GM19239 (cell line): ENCODE measurements around the gene RIC8B.
A peak's percentile ranks its signal among the peaks of the same experiment; 100 is the strongest.

Experiments used
- DNase-seq: peaks from one replicate; pipeline ENCODE4 v3.0.0; 2011; ENCODE audit warnings: low spot score; ENCODE audit not compliant: insufficient read length
- FAIRE-seq: peaks from 2 replicates; lab custom pipeline; 2011; peaks lifted over from hg19 to GRCh38; lab: Jason Lieb, UNC

Gene RIC8B

DNA sequence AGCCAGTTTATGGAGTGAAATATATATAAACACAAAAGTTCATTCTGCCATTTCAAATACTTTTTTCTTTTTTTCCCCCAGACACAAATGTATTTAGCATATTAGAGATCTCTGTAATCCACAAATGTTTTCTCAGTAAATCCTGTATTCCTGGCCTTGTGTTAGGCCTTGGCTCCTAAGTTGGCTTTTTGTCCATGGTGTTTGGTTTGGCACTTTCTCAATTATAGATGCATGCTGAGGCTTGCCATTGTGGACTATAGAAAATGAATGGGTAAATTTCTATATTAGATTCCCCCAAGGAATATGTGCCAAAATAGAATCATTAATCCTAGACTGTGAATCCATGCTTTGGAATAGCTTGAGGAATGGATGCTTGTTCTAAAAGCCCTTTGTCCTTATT, 17.0 kb downstream of the RIC8B start:
- FAIRE-seq (no peak), DNase-seq (no peak)

- DNase-seq = no peak
- peak; percentile 26 for FAIRE-seq
Observed at GRCh38 chr12:106794369-106794768, 19.9 kb downstream of the RIC8B start.

DNA sequence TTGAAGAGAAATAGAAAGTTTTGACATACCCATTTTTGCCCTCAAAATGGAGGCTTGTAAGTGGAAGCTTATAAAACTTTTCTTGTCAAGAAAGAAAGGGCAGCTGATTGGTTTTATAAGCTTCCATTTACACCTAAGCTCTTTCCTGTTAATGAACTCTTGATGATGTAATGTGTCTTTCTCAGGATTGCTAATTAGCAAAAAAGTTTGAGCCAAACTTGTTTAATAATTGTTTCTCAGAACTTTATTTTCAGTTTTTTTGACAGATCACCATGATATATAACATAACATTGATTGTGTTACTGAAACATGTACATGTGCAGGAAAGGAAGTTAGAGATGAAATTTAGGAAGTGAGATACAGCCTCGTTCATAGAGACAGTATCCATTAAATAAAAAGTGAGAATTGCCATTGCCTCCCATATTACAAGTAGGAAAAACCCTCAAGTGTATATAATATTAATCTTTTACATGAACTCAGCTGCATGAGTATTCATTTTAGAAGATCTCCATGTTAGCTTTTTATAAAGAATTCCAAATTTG, 26.8 kb downstream of the RIC8B start:
- FAIRE-seq (peak; percentile 90), DNase-seq (no peak)

GRCh38 chr12:106801830-106802533, 27.5 kb downstream of the RIC8B start:
- peak; percentile 23 for FAIRE-seq
- DNase-seq = no peak

DNA sequence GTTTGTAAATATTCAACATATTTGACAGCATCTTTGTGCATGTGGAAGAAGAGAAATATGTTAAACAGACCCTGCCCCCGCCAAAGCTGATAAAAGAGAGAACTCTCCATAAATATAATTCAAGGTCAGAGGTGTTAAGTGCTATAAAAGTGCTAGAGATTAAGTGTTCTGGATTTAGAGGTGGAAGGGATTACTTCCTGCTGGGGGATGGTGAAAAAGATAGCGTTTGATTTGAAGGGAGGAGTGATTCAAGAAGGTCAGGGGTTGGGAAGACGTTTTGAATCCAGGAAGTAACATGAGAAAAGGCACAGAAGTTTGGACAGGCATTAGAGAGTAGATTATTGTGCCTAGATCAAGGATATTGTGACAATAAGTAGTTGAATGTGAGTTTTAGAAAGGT, 30.2 kb downstream of the RIC8B start:
- no peak for FAIRE-seq
- no peak for DNase-seq

GRCh38 chr12:106814714-106815113, 40.2 kb downstream of the RIC8B start:
- FAIRE-seq = no peak
- no peak for DNase-seq

GRCh38 chr12:106815741-106816140, 41.3 kb downstream of the RIC8B start:
- FAIRE-seq = no peak
- DNase-seq = no peak

DNA sequence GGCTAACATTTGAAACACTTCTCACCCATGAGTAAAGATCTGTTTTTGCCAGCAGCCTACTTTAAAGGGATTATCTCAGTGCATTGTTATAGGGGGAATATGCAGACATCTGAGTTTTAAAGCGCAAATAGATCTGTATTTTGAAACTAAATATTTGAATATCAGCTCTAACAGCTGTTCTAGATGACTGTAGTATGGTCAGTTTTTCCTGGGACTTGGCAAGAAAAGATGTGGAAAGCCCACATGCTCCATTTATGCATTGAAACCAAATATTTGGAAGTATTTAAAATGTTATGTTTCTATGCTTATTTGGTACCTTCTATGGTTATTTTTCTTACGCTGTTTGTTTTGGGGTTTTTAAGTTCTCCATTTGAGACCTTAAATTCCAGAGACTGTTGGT, 41.7 kb downstream of the RIC8B start:
- FAIRE-seq (no peak), DNase-seq (no peak)

DNA sequence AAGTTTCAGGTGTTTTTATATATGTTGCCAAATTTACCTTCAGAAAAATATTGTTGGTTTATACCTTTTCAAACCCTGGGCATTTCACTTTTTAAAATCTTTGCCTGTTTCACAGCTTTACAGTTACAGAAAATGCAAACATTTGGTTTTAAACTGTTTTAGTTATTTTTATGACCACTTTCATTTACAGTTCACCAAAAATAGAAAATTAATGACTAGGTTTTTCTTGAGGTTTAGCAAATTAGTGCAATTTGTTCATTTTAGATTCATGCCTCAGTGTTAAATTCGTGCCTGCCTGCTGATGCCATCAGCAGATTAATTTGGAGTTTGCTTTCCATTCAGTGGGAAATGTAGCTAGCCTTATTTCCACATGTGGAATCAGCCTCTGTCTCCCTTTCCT, 45.5 kb downstream of the RIC8B start:
- no peak for DNase-seq
- no peak for FAIRE-seq

- DNase-seq (no peak), FAIRE-seq (no peak)
Observed at GRCh38 chr12:106831699-106832098, 57.2 kb downstream of the RIC8B start.

GRCh38 chr12:106837782-106838181, 63.3 kb downstream of the RIC8B start:
- DNase-seq = no peak
- FAIRE-seq = no peak

DNA sequence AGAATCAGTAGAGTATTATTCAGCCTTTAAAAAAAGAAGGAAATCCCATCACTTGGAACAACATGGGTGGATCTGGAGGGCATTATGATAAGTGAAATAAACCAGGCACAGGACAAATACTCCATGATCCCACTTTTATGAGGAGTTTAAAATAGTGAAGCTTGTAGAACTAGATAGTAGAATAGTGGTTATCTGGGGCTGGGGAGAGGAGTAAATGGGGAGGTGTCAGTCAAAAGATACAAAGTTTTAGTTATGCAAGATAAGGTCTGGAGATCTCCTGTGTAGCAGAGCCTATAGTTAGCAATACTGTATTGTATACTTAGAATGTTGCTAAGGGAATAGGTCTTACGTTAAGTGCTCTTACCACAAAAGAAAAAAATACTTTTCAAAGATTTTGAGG, 64.9 kb downstream of the RIC8B start:
- FAIRE-seq = no peak

DNA sequence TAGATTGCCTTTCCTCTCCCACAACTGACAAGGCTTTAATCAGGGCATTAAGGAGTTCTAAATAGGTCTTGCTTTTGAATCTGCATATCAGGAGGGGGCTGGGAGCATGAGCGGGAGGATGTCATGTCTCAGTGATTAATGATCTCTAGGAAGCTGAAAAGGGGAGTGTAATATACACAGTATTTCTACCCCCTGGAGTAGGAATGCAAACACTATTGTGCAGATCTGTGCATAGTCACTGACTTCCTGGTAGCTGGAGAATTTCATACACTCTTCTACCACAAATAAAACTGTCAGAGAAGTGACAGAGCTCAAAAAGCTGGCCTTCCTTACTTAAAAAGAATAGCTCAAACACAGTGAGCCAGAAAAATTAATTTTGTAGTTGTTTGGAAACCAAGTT, 65.8 kb downstream of the RIC8B start:
- no peak for DNase-seq

More for the DNA sequence above, 64.9 kb downstream of the RIC8B start:
- DNase-seq = no peak

DNA sequence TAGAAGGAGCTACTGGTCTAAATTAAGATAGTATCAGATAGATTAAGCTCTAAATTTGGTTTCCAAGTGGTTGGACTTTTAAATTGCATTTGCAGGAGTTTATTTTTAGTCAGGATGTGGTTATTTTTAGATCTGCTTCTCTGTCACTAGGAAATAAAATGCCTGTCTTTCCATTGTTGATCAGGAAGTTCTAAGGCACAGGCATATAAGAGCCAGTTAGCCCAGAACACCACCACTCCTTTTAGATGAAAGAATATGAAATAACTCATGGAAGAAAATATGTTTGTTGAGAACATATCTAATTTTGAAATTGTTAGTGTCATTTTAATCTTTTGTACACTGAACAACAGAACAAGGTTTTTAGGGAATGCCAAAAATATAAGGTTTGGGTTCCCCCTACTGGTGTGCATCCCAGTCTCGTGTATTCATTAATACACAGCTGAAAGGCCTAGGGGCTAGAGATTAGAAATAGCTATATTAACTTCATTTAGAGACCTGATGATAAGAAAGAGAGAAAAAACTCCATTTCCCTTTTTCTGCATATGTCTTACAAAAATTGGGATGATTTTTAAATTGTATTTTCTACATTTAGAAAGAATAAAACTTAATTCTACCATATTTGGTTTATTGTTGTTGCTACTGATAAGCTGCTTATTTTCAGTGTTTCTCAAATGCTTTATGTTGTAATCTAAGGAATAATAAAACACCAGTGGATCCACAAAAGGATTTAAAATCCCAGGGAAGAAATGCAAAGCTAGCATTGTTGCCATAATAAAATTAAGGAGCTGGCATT, 67.2 kb downstream of the RIC8B start:
- DNase-seq (peak; percentile 4), FAIRE-seq (peak; percentile 66)

More for the DNA sequence above, 65.8 kb downstream of the RIC8B start:
- no peak for FAIRE-seq

- FAIRE-seq (no peak), DNase-seq (no peak)
Observed at GRCh38 chr12:106845902-106846301, 71.4 kb downstream of the RIC8B start.

DNA sequence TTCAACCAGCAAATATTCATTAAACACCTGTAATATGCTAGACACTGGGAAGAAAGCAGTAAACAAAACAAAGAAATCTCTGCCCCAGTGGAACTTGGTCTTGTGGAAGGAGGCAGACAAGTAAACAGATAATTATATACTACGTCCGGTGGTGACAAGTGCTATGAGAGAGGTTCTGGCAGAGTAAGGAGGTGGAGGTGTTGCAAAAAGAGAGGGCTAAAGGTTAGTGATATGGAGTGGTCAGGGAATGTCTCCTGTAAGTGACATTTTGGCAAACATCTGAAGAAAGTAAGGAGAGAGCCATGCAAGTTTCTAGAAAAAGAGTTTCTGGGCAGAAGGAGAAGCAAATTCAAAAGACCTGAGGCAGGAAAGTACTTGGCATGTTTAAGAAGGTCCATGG, 73.4 kb downstream of the RIC8B start:
- DNase-seq = no peak
- FAIRE-seq = no peak

- DNase-seq (no peak), FAIRE-seq (no peak)
Observed at GRCh38 chr12:106851306-106851705, 76.8 kb downstream of the RIC8B start.

GRCh38 chr12:106854723-106855122, 80.2 kb downstream of the RIC8B start:
- FAIRE-seq = no peak
- DNase-seq = no peak

DNA sequence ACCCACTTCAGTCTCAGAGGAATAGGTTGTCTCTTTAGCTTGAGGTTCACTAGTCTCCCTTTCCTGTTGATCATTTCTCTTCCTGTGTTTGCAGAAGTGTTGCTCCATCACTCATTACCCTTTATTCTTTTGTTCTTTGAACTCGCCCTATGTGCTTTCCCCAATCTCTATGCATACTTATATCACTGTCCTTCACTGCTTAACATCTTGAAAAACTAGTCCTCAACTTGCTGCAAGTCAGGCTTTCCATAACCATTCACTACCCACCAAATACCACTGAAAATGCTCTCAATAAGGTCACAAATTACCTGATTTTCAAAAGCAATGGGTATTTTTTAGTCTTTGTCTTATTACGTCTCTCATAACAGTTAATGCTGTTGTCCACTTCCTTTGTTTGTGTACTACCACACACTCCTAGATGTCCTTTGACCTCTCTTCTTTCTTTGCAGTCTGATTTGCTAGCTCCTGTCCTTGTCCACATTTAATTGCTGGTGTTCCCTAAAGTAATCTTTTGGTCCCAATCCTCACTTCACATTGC, 80.8 kb downstream of the RIC8B start:
- DNase-seq (no peak), FAIRE-seq (no peak)

- DNase-seq = no peak
Observed at GRCh38 chr12:106861984-106862916, 87.8 kb downstream of the RIC8B start.

More at GRCh38 chr12:106861984-106862916, 87.8 kb downstream of the RIC8B start:
- FAIRE-seq = peak; percentile 51
